ENCODE results near the gene UMODL1.

DNA sequence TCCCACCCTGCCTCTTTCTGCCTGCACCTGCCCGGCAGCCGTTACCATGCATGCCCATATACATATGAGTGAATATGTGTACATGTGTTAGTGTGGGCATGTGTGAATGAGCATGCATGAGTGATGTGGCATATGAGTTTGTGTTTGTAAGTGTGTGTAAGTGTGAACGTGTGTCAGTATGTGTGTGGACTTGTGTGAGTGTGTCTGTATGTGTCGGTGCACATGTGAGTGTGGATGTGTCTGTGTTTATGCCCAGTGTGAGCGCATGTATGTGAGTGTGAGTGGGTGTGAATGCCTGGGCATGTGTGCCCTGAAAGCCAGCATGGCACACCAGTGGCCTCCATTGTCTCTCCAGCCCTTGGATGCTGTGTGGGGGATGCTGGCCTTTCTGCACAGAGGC is 2.5 kb upstream of the UMODL1 start:
- TF ChIP-seq, protein P1, sequence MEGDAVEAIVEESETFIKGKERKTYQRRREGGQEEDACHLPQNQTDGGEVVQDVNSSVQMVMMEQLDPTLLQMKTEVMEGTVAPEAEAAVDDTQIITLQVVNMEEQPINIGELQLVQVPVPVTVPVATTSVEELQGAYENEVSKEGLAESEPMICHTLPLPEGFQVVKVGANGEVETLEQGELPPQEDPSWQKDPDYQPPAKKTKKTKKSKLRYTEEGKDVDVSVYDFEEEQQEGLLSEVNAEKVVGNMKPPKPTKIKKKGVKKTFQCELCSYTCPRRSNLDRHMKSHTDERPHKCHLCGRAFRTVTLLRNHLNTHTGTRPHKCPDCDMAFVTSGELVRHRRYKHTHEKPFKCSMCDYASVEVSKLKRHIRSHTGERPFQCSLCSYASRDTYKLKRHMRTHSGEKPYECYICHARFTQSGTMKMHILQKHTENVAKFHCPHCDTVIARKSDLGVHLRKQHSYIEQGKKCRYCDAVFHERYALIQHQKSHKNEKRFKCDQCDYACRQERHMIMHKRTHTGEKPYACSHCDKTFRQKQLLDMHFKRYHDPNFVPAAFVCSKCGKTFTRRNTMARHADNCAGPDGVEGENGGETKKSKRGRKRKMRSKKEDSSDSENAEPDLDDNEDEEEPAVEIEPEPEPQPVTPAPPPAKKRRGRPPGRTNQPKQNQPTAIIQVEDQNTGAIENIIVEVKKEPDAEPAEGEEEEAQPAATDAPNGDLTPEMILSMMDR (IDR thresholded peaks at IDR 0.05) = no peak
- TF ChIP-seq POLR2A (IDR thresholded peaks at IDR 0.05) = no peak

Measured in testis (tissue), 2 donors.